Stimulated activated CD8-positive, alpha-beta memory T cell treated with anti-CD3 and anti-CD28 coated beads, Interleukin-4, amount 100 ng/mL, for 4 hours (primary cell): ENCODE measurements around the gene TECPR2.

Experiments used
- DNase-seq, 2 donors: peaks; one replicate each; pipeline ENCODE4 v3.0.0-alpha.2; 2020; ENCODE audit warnings: low read depth in 2 of 2, low spot score in 1 of 2

Gene TECPR2

GRCh38 chr14:102492531-102492910 lies 129.8 kb downstream of the TECPR2 start:
- DNase-seq = no peak

GRCh38 chr14:102493096-102493495 lies 130.4 kb downstream of the TECPR2 start:
- DNase-seq = no peak

DNA sequence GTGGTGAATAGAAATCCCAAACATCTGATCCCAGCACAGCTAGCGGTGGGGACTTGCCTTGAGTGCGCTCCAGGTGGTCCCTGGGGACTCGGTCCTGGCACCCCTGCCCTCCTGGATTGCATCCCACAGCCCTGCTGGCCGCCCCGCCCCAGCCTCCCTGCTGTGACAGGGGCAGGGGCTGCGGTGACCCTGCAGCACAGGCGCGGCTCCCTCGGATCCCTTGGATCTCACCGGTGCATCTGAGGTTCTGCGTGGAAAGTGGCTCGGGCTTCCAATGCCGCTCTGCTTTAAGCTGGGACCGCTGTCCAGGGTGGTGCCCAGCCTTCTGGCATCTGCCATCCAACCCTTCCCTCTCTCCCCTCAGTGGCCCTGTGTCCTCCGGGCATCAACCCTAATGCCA lies 130.8 kb downstream of the TECPR2 start:
- DNase-seq = no peak

- no peak for DNase-seq
Measured at GRCh38 chr14:102495491-102496330, 133.0 kb downstream of the TECPR2 start.

- no peak for DNase-seq
Measured at GRCh38 chr14:102496331-102496691, 133.6 kb downstream of the TECPR2 start.

DNA sequence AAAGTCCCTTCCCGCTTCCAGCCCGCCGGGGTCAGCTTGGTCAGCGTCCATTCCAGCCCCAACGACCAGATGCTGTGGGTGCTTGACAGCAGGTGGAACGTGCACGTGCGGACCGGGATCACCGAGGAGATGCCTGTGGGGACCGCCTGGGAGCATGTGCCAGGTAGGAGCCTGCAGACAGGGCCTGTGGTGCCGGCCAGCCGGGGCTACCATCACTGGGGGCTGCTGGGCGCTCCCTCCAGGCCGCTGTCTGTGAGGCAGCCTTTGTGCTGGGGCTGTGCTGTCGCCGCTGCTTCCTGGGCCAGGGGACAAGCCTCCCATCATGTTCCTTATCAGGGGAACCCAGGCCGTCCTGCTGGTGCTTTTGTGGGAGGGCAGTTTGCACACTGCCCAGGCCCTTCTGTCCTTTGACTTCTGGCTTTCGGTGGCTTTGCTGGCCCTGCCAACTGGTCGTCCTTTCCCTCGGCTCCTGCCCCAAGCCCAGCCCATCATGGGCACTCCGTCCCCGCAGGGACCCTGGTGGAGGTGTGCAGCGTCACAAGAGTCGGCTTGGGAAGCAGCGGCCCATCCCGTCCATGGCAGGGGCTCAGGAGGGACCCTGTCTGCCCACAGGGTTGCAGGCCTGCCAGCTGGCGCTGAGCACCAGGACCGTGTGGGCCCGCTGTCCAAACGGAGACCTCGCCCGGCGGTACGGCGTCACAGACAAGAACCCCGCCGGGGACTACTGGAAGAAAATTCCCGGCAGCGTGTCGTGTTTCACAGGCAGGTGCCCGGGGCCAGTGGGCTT lies 134.4 kb downstream of the TECPR2 start:
- no peak for DNase-seq

DNA sequence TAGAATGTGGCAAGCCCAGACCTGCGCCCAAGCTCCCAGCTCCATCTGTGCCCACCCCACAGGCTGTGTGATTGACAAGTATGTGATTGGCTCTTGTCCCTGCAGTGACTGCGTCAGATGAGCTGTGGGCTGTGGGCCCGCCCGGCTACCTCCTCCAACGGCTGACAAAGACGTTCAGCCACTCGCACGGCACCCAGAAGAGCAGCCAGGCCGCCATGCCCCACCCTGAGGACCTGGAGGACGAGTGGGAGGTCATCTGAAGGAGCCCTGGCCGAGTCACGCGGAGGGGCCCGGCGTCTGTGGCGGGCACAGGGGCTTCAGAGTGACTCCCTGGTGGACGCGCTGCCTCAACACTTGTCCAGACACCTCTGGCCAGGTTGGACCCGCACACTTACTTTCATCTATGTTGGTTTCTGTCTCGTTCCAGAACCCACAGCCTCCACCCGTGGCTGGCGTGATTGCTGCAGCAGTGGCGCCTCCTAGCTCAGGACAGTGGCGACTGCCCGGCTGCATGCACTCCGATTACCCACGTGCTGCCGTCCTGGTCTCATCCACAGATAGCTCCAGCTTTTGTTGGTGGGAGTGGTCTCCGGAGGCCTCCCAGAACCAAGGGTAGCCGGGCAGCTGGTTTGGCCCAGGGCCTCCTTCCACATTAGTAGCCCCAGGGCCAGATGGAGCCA lies 135.4 kb downstream of the TECPR2 start:
- no peak for DNase-seq

DNA sequence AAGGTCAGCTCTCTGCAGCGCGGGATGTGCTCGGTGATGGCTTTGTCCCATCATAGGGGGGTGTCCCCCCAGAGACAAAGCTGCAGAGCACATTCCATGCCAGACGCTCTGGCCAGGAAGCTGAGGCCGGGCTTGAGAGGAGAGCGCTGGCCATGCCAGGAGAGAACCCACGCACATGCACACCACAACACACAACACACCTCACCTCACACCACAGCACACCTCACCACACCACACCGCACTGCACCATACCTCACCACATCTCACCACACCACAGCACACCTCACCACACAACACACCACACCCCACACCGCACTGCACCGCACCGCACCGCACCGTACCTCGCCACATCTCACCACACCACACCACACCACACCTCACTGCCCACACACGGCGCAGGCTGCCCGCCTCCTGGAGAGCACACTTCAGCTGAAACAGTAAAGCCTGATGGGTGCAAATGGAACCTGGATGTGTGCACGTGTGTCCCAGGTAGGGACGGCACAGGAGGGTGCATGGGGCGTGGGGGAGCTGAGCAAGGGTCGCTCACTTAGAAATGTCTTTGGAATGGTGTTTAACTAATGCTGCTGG lies 136.0 kb downstream of the TECPR2 start:
- no peak for DNase-seq

DNA sequence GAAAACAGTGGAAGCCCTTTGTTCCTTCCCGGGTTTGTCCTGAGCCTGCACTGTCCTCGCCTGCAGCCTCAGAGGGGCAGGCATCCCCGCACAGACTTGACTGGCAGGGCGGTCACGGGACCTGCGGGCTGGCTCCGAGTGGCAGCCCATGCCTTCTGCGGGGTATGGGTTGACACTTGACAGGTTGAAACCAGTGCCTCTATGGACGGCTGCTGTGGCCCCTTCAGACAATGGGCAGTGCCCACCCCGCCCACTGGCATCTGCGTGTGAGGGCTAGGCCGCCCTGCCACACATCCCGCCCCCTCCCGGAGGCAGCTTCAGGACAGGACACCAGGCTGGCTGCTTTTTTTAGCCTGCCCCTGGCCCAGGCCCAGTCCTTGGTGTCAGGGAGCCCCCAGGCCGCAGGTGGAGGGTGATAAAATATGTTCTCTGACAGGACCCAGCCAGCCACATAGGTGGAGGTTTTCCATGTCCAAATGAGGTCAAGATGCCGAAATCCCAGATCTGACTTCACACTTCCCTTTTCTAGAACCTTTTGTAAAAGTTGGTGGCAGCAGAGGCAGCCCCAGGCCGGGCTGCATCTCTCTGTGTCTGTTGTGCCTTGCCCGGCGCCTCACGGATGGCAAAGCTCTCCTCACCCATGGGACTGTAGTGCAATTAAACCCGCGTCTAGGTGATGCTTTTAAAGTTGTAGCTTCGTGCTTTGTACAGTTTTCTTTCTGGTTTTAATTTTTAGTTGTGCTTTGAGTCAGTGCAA lies 136.8 kb downstream of the TECPR2 start:
- no peak for DNase-seq

DNA sequence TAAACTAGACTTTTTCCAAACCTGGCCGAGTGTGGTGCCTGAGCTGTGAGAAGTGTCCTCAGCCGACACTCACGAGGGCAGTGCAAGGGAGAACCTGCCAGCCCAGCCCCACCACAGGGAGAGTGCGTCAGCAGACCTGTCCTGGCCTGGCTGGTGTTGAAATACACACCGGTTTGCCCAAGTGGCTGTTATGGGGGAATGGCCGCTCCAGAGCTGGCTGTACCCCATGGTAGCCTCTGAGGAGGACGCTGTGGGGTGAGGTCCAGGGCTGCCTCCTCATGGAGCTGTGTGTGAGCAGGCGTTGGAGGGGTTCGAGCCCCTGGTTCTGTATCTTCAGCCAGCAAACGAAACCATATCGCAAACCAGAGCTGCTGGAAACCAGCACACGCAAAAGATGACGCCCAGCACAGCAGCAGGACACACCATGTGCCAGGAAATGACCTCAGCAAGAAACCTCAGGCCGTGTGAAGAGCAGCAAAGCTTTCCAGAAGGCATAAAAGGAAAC lies 137.5 kb downstream of the TECPR2 start:
- DNase-seq = no peak

GRCh38 chr14:102500713-102501112 lies 138.0 kb downstream of the TECPR2 start:
- DNase-seq = no peak

DNA sequence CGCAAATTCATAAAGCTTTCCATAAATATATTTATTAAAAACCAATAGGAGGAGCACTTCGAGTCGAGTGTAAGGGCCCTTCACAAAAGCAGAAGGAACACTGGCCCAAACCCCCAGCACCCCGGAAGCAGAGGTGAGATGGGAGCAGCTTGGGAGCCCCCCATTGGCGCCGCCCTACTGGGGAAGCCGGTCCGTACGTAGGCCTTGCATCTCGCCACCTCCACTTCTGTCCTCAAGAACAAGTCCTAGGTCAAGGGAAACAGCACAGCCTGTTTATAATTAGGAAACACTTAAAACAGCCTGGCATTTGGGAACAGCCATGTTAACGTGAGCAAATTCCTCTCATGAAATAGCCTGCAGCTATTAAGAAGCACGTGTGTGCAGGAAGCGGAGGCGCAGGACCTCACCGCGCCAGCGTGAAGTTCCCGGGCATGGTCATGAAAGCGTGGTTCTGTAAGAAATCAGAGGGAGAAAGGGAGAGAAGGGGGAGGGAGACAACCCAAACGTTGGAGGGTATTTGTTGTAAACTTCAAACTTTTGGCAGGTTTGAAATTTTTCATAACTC lies 139.1 kb downstream of the TECPR2 start:
- no peak for DNase-seq

DNA sequence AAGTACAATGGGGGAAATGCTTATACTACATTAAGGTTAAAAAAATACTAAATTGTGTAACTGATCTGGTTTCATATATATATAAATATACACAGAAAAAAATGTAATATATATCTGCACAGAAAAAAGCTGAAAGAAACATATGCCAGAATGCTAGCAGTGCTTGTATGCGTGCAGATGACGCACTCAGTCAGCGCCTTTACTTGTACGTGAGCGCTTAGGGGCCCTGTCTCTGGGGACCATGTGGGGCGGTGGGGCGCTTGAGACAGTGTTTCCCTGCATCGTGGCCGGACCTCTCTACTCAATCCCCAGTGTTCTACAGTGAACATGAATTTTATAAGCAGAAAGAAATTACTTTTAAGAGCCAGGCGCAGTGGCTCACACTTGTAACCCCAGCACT lies 139.8 kb downstream of the TECPR2 start:
- DNase-seq = no peak

DNA sequence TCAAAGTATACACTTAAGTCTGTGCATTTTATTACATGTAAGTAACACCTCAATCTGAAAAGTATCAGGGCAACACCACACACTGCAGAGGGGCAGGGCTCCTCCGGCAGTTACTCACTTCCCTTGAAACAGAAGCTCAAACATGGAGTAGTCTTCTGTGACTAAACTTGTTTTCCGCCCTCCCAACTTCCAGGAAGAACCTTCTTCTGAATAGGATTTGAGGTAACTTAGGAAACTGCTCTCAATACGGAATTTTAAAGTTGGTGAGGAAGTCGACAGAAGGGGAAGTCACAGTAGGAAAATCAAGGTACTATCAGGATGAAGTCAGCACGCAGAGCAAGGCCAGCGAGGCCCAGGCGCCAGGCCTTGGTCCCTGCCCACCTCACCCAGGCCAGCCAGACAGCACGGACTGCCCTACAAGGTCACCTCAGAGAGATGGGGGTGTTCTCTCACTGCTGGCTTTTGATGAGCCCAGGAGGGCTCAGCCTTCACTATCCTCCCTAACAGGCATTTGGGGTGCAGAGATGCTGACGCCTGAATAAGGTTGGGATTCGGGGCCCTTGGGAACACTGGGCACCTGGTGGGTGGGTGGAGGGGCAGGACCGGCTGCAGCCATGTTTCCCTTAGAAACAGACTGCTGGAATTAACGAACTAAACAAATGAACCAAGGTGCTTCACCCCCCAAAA lies 141.0 kb downstream of the TECPR2 start:
- no peak for DNase-seq

DNA sequence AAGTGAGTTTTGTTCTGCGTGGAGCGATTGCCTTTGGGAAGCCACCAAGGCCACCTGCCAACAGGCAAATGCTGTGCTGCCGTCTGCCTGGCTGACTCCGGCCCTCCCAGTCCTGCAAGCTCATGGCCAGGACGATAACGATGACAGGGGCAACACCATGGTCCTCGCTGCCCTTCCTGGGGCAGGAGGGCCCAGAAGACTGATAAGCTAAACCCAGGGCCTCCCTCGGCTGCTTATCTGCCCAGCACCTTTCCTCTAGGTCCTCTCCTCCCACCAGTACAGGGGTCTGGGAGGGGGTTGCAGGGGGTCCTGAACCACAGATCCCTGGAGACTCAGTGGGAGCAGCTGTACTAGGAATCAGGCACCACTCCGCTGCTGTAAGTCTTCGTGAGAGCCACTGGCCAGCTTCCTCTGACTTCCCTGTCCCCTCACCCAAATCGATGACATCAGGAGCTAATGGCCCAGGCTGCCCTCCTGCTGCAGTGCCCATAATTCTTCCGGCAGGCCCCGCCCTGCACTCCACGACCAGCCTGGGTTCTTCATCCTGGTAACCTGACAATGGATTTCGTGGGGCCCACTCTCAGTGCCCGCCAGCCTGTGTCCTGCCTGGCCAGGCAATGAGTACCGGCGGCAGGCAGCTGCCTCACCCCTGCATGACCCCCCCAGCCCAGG lies 141.7 kb downstream of the TECPR2 start:
- no peak for DNase-seq

- no peak for DNase-seq
Measured at GRCh38 chr14:102505000-102505619, 142.4 kb downstream of the TECPR2 start.

GRCh38 chr14:102505775-102506625 lies 143.3 kb downstream of the TECPR2 start:
- no peak for DNase-seq

DNA sequence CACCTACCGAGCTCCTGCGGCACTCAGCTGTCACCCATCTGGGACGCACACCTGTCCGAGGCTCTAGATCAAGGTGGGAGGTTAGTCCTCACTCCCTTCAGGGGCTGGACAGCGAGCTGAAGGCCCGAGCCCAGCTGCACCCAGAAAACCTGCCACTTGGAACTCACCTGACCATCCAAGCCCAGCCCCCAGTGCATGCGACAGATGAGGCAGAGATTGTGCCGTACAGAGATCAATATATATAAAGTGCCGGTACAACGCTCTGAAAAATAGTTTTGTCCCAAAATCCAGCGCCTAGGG lies 143.8 kb downstream of the TECPR2 start:
- no peak for DNase-seq
